ENCODE results near the gene PPP1R3E.

Gene PPP1R3E

DNA sequence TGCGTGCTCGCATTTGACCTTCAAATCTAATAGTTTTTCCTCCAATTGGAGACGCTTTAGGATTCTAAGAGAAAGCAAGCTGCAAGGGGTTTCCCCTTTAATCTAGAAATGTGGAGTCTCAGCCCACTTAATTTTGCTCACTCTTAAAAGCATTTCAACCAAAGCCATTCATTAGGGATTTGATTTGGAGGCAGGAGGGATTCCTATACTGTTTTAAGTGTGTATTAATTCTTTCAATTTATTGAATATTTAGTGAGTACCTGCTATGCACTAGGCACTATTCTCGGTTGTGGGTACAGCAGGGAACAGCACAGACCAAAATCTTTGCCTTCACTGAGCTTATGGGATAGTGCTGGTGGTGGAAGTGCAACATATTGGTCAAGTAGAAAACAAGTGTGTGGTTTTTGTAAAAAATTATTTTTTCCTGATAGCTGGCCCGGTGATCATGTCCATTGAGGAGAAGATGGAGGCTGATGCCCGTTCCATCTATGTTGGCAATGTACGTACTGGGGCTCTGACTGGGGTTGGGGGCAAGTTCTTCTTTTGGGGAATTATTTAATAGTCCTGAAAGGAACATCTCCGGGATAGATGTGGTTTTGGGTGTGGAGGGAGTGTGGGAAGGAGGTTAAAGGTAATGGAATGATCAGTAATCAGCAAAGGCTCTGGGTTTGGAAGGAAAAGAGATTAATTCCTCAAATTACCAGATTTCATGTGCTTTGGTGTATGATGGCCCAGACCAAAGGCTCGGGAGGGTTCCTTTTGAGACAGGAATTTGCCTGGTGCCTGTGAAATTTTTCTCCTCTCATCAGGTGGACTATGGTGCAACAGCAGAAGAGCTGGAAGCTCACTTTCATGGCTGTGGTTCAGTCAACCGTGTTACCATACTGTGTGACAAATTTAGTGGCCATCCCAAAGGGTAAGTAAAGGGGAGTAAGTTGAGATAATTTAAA, 20.2 kb upstream of the PPP1R3E start:
- no peak for DNase-seq

GRCh38 chr14:23321572-23322547, 19.2 kb upstream of the PPP1R3E start:
- peak; percentile 62 for DNase-seq

GRCh38 chr14:23320584-23321571, 18.2 kb upstream of the PPP1R3E start, which contains the start of gene PABPN1:
PABPN1 (plus strand) TSS chr14:23321457; CDS start chr14:23321470, 13 bp downstream.
- peak; percentile 100 for DNase-seq

GRCh38 chr14:23319746-23320583, 17.3 kb upstream of the PPP1R3E start:
- no peak for DNase-seq

- no peak for DNase-seq
These were observed 13.6 kb upstream of the PPP1R3E start for GRCh38 chr14:23316300-23316699.

DNA sequence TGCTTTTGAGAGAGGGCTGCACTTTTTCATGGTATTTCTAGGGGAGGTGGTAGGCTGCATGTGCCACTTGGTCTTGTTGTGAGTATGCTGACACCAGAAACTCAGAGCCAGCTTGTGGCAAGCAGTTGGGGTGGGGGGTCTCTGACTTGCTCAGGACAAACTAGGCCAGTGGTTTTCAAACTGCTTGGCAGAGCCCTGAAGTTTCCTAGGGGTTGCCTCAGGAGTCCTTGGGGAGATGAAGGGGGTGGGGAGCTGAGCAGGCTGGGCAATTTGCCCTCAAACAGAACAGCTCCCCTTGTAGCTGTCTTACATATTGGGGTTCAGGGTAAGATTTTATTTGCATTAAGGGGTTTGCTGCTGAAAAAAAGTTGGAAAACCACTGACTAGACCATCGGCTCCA, 7.9 kb upstream of the PPP1R3E start:
- no peak for DNase-seq

- no peak for DNase-seq
These were observed 6.2 kb upstream of the PPP1R3E start for GRCh38 chr14:23308721-23309445.

DNA sequence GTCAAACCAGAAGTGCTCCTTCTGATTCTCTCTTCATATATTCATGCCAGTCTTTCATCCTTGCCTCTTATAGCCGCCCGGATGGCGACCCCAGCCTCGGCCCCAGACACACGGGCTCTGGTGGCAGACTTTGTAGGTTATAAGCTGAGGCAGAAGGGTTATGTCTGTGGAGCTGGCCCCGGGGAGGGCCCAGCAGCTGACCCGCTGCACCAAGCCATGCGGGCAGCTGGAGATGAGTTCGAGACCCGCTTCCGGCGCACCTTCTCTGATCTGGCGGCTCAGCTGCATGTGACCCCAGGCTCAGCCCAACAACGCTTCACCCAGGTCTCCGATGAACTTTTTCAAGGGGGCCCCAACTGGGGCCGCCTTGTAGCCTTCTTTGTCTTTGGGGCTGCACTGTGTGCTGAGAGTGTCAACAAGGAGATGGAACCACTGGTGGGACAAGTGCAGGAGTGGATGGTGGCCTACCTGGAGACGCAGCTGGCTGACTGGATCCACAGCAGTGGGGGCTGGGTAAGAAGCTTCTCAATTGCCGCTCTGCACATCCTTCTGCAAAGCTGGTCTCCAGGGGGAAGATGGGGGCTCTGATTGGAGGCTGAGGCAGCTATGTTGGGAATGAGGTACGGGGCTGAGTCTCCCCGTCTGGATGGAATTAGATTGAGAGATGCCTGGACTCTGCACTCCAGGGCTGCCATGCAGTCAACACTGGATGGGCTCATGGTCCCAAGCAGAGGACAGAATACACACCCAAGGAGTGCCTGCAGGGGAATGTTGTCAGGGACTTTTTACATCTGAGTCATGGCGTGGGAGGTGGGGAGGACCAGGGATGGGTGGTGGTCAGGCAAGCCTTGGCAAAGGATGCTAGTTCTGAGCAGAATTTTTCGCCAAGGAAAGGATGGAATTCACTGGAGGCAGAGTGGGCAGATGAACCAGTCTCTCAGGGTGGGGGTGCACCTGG, 5.3 kb upstream of the PPP1R3E start:
- DNase-seq, result no peak

- no peak for DNase-seq
These were observed 4.5 kb upstream of the PPP1R3E start for GRCh38 chr14:23307146-23307530.

DNA sequence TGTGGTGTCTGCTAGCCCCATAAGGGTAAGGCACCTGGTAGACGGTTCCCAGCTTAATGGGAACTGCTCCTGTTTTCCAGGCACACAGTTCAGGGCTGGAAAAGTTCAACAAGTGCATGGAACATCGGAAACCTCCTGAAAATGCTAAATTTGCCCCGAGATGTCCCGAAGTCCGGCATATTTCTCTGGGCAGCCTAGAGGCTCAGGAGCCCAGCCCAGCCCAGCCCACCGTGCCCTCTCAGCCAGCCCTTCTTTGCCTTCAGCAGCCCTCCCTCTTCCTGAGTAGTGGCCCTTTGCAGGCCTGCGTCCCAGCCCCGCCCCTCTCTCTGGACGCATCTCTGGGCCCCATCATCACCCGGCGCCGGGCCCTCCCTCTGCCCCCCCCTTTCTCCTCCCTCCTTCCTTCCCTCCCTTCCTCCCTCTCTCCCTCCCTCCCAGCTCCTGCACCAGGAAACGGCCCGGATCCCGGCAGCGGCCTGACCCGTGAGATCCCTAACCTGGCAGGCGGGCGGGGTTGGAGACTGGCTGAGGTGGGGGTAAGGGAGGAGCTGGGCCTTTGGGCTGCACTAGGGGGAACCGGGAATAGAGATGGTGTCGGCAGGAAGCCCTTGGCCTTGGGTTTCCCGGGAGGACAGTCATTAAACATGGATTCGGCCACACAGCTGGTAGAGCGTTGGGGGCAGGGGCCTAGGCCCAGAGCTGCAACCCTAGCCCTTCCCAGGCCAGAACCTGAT, 3.9 kb upstream of the PPP1R3E start, which contains the start of gene BCL2L2:
Gene BCL2L2 (plus strand): TSS at position 422 of the 734 bp plus-strand sequence. CDS start 935 bp downstream, outside the sequence.
- peak; percentile 87 for DNase-seq

- no peak for DNase-seq
These were observed 730 bp downstream of the PPP1R3E start for GRCh38 chr14:23301969-23302289.

DNA sequence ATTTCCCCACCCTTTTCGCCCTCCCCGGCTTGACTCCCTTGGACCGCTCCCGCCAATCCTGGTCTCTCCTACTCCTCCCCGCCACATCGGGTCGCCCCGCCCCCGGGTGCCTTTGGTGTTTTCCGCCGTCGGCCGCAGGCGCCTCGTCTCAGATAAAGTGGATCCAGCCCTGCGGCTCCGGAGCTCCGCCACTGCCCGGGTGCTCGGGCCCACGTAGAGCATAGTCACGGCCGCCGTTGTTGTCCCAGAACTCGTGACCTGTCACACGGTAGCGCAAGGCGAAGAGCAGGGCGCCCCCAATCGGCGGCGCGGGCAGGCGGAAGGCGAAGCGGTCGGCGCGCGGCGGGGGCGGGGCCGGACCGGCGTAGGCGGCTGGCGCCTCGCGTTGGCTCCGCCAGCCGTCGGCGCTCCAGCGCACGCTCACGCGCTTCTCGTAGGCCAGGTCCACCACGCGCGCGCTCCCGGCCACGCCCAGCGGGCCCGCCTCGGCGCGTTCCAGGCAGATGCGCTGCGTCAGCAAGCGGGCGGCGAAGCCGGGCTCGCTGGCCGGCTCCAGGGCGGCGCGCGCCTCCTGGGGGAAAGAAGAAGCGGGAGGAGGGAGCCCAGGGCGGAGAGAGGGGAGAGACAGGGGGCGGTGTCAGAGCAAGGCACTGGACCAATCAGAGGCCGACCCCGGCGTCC, 1.2 kb downstream of the PPP1R3E start:
- DNase-seq, result peak; percentile 100

GRCh38 chr14:23300687-23301223, 1.9 kb downstream of the PPP1R3E start:
- peak; percentile 79 for DNase-seq

- no peak for DNase-seq
These were observed 2.5 kb downstream of the PPP1R3E start for GRCh38 chr14:23299986-23300686.

DNA sequence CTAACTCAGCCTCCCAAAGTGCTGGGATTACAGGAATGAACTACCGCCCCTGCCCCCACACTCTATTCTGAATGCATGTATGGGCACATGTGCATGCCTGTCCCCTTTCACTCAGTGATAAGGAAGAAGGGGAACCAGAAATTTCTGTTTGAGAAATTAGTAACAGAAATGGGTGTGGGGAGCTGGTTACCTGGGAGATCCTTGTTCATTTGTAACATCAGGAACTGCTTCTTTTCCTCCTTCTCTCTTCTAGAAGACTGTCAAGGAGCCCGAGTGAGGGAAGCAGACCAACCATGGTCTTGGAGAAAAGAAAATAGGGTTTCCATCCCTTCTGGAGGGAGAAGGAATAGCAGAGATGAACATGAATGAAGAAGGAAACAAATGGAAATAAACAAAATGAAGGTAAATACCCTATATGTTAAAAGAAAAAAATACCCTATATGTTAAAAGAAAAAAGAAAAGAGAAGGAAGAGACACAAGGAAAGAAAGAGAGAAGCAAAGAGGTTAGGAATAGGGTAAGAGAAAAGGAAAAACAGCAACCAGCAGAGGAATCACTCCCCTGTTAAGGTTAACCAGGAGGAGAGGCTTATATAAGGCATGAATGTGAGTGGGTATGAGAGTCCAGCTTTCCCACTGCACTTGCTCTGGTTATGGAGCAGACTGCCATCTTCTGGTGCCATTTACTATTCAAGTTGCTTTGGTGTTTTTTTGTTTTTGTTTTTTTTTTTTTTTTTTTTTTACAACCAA, 3.3 kb downstream of the PPP1R3E start:
- no peak for DNase-seq

GRCh38 chr14:23297611-23298277, 4.9 kb downstream of the PPP1R3E start:
- no peak for DNase-seq

Data from NCI-H1092 treated with DMSO at 0.1 percent for 48 hours (cell line).